PC-9 (cell line): ENCODE results near the gene KLF7.

Experiments used
- CTCF ChIP-seq: fragments of 200-600 bp; sonication (generic); conservative IDR thresholded peaks from 2 replicates; pipeline ENCODE4 v1.6.1; 2017; ENCODE audit warnings: mixed run types, antibody characterized with exemption, mild to moderate bottlenecking, moderate library complexity
- EZH2 ChIP-seq: fragments of 200-600 bp; sonication (generic); IDR thresholded peaks from 2 replicates; pipeline ENCODE4 v1.8.0; 2017; ENCODE audit warnings: antibody characterized with exemption, low read depth

GRCh38 chr2:207039225-207039624 is 126.5 kb downstream of the KLF7 start:
- TF ChIP-seq CTCF: no peak
- TF ChIP-seq EZH2: no peak
